Measurements from ENCODE around the gene HLA-DPB1.

HLA-DPB1 gene

GRCh38 chr6:33123732-33124524 is 48.1 kb downstream of the HLA-DPB1 start:
- H3K27ac ChIP-seq, result no peak overlapping the region
- peak; percentile 85 for TF ChIP-seq CTCF (conservative IDR thresholded peaks at IDR 0.05)
- no peak for TF ChIP-seq ZFX (IDR thresholded peaks at IDR 0.05)

GRCh38 chr6:33124525-33124901 is 48.7 kb downstream of the HLA-DPB1 start:
- no peak overlapping the region for H3K27ac ChIP-seq
- TF ChIP-seq CTCF (conservative IDR thresholded peaks at IDR 0.05) (no peak), ZFX (IDR thresholded peaks at IDR 0.05) (no peak)

- TF ChIP-seq ZFX (IDR thresholded peaks at IDR 0.05) (no peak), CTCF (conservative IDR thresholded peaks at IDR 0.05) (no peak)
- no peak overlapping the region for H3K27ac ChIP-seq
Measured at GRCh38 chr6:33124947-33125346, 49.2 kb downstream of the HLA-DPB1 start.

GRCh38 chr6:33126101-33126714 is 50.4 kb downstream of the HLA-DPB1 start:
- no peak overlapping the region for H3K27ac ChIP-seq
- peak; percentile 81 for TF ChIP-seq CTCF (conservative IDR thresholded peaks at IDR 0.05)
- TF ChIP-seq ZFX (IDR thresholded peaks at IDR 0.05), result no peak

DNA sequence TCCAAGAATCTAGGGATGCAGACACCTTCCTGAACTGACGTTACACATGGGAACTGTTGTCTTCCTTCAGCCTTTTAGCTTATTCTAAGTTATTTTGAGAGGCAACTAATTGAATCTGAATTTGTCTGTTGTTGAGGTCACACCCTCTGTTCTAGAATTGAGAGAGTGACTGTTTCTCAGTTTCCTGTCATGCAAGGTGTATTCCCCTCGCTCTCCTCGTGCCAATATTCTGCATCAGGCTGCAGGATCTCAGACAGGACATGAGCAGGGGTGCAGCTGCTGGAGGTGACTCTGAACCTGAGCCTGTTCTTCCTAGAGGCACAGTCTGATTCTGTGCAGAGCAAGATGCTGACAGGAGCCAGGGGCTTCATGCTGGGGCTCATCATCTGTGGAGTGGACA is 52.5 kb downstream of the HLA-DPB1 start:
- no peak for TF ChIP-seq CTCF (conservative IDR thresholded peaks at IDR 0.05)
- no peak overlapping the region for H3K27ac ChIP-seq

- TF ChIP-seq CTCF (conservative IDR thresholded peaks at IDR 0.05) (no peak), ZFX (IDR thresholded peaks at IDR 0.05) (no peak)
- no peak overlapping the region for H3K27ac ChIP-seq
Measured at GRCh38 chr6:33132081-33132524, 56.3 kb downstream of the HLA-DPB1 start.

DNA sequence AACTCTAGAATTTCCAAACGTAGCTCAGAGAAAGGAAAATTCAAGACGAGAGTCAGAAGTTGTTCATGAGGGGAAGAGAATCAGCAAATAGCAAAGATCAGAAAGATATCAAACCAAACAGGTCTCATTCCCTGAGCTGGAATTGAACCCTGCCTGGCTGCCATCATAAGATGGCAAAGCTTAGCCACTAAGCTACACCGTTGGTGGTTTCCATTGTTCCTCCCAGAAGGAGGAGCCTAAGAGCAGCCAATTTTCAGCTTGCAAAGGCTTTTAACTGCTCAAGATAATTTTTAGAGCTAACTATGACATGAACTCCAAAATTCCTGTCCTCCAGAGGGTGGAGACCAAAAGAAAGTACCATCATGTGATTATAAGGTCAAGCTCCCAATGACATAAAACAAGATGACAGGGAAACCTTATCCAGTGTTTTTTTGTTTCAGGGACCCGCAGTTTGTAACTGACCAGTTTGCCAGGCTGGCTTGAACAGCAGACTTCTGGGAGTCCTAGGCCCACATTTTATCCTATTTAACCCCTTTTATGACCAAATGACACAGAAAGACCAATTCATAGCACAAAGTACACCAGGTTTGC is 60.6 kb downstream of the HLA-DPB1 start:
- TF ChIP-seq ZFX (IDR thresholded peaks at IDR 0.05), result no peak
- no peak for TF ChIP-seq CTCF (conservative IDR thresholded peaks at IDR 0.05)
- no peak overlapping the region for H3K27ac ChIP-seq
